ENCODE results near the gene ADK. TPM values are rescaled to one million over a fixed set of nuclear protein-coding genes. Genes with fewer than 3 reads are reported as not detected.
A peak's percentile ranks its signal among the peaks of the same experiment; 100 is the strongest.

ADK gene
- total RNA-seq, 1 donor from 2014 or later, result 47.4 TPM

DNA sequence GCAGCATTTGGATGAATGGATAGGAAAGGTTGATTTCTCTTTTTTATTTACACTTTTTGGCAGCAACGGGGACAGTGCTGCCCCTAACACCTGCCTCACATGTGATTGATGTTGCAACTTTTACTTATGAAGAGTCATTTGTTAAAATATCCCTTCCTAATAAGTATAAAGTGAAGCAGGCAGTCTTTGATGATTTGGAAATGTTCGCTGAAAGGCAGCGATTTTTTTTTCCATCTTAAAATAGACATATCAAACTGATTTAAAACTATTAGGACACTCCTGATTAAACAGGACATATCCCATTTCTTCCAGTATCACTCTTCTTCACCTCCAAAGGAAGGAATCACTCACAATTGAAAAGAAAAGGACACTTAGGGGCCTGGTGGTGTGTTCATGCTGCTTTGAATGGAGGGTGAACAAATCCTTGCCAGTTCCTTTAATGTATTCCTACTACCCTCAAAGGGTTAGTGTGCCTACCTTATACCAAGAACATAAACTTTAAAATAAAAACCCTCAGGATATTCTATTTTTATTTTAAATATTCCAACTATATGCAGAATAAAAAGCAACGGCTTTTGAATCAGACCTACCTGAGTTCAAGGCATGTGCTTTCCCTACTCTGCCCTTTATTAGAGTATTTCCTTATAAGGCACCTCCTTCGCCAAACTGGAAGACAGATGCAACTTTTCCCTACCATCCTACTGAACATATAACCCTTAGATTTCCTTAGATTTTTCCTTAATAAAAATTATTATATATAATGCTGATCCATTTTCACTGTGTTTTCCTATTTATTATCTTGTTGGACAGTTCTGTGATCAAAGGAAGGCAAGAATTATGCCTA, 1.1 kb downstream of the ADK start:
- Mint-ChIP-seq H3K4me1 (ENCODE audit: low read depth) (peaks cover 28% of the 10 kb centered on the region), H3K36me3 (ENCODE audit: low read depth) (peaks cover 5% of the 10 kb centered on the region), H3K9me3 (no peaks in the 10 kb centered on the region), H3K27ac (peak overlapping the region; percentile 69), H3K4me3 (no peak overlapping the region), H3K27me3 (ENCODE audit: insufficient read depth) (no peaks in the 10 kb centered on the region)
- intact Hi-C loops (cut with micrococcal nuclease), result loop anchor here (1.0 to 5.0 kb wide), 11 partner anchors 24 to 1082 kb away; partner anchors contain the start of genes KAT6B, SAMD8, SEC24C and VDAC2
- DNase-seq (ENCODE audit: low spot score), result no peak

DNA sequence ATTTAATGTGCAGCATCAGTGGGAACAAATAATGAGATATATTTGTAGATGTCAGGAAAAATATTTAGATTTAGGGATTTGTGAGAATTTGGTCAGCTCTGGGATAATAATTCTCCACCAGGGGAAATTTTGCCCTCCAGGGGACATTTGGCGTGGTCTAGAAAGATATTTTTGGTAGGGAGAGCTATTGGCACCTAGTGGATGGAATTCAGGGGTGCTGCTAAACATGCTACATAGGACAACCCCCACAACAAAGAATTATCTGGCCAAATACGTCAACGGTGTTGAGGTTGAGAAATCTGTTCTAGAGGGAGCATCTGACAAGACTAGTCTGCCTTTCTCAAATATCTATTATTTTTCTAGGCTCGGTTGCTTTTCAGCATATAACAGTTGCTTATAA, 2.1 kb downstream of the ADK start:
- Mint-ChIP-seq H3K27me3 (ENCODE audit: insufficient read depth) (no peaks in the 10 kb centered on the region), H3K36me3 (ENCODE audit: low read depth) (peaks cover 2% of the 10 kb centered on the region), H3K27ac (no peak overlapping the region), H3K4me3 (peak overlapping the region; percentile 34), H3K4me1 (ENCODE audit: low read depth) (peaks cover 24% of the 10 kb centered on the region), H3K9me3 (no peaks in the 10 kb centered on the region)
- intact Hi-C loops (cut with micrococcal nuclease), result loop anchor here (5.0 kb wide), 2 partner anchors 39 to 879 kb away; no protein-coding TSS in a partner anchor
- no peak for DNase-seq (ENCODE audit: low spot score)

GRCh38 chr10:74153676-74154075, 2.7 kb downstream of the ADK start:
- Mint-ChIP-seq H3K27me3 (ENCODE audit: insufficient read depth) (no peaks in the 10 kb centered on the region), H3K4me1 (ENCODE audit: low read depth) (peaks cover 21% of the 10 kb centered on the region), H3K4me3 (no peak overlapping the region), H3K9me3 (no peaks in the 10 kb centered on the region), H3K27ac (no peak overlapping the region), H3K36me3 (ENCODE audit: low read depth) (no peaks in the 10 kb centered on the region)
- no peak for DNase-seq (ENCODE audit: low spot score)
- intact Hi-C loops (cut with micrococcal nuclease), result loop anchor here (5.0 kb wide), 2 partner anchors 39 to 879 kb away; no protein-coding TSS in a partner anchor

DNA sequence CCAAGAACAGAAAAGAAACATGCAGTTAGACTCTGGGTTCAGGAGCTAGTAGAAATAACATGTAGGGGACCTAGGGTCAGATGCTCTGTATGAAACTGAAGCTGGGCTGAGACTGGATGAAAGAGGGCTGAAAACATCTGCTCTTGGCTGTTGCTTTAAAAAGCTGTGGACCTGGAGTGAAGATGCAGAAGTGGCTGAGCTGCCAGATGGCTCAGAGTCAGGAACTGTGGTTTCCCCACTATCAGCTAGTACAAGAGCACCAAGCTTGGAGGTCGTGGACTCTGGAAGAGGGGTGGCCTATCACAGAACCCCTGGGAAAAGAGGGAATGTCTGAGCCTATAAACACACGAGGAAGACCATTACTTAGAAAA, 5.9 kb downstream of the ADK start:
- H3K9me3 Mint-ChIP-seq, result no peaks in the 10 kb centered on the region
- no peaks in the 10 kb centered on the region for H3K27me3 Mint-ChIP-seq (ENCODE audit: insufficient read depth)
- no peak for DNase-seq (ENCODE audit: low spot score)
- intact Hi-C loops (cut with micrococcal nuclease), result no loop called here
- H3K4me3 Mint-ChIP-seq, result no peak overlapping the region
- H3K36me3 Mint-ChIP-seq (ENCODE audit: low read depth), result peaks cover 2% of the 10 kb centered on the region
- no peak overlapping the region for H3K27ac Mint-ChIP-seq
- peaks cover 21% of the 10 kb centered on the region for H3K4me1 Mint-ChIP-seq (ENCODE audit: low read depth)

GRCh38 chr10:74160013-74160412, 9.0 kb downstream of the ADK start:
- H3K4me3 Mint-ChIP-seq, result no peak overlapping the region
- DNase-seq (ENCODE audit: low spot score), result no peak
- peaks cover 4% of the 10 kb centered on the region for H3K36me3 Mint-ChIP-seq (ENCODE audit: low read depth)
- H3K27ac Mint-ChIP-seq, result no peak overlapping the region
- no peaks in the 10 kb centered on the region for H3K27me3 Mint-ChIP-seq (ENCODE audit: insufficient read depth)
- intact Hi-C loops (cut with micrococcal nuclease), result no loop called here
- no peaks in the 10 kb centered on the region for H3K9me3 Mint-ChIP-seq
- peaks cover 10% of the 10 kb centered on the region for H3K4me1 Mint-ChIP-seq (ENCODE audit: low read depth)

GRCh38 chr10:74163319-74164068, 12.5 kb downstream of the ADK start:
- Mint-ChIP-seq H3K4me1 (ENCODE audit: low read depth) (peaks cover 7% of the 10 kb centered on the region), H3K9me3 (no peaks in the 10 kb centered on the region), H3K4me3 (no peak overlapping the region), H3K27ac (no peak overlapping the region), H3K36me3 (ENCODE audit: low read depth) (peaks cover 4% of the 10 kb centered on the region), H3K27me3 (ENCODE audit: insufficient read depth) (no peaks in the 10 kb centered on the region)
- intact Hi-C loops (cut with micrococcal nuclease), result no loop called here
- DNase-seq (ENCODE audit: low spot score), result no peak

DNA sequence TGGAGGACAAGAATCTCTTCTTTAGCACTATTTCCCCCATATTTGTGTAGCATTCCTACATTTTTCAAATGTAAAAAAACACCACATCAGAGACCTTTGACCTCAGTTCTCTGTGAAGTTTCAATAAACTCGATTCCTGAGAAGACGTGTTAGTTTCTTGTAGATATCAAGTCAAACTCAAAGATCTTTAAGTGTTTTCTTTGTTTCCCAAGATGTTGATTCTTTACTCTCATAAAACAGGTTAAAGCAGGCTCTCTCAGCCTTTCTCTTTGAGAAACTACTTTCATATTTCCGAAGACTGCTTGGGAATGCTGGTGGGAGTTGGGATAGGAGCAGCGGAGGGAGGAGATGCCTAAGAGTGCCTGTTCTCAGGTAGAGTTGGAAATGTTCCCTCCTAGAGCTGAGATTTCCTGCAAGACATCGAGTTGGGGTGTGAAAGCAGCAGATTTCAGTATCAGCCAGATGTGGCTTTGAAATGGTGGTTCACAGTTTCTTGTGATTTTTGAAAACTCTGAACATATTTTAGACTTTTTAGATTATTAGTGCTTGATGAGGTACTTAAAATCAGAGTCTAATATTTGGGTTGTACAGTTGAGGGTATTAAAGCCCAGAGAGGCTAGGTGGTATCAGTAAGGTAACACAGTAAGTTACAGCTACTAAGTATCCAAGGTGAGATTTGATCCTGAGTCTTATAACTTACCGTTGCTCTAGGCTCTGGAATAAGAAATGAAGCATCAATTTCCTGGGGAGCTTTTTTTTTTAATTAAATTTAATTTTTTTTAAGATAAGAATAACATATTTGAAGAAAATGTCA, 13.9 kb downstream of the ADK start:
- peaks cover 16% of the 10 kb centered on the region for H3K4me1 Mint-ChIP-seq (ENCODE audit: low read depth)
- H3K27me3 Mint-ChIP-seq (ENCODE audit: insufficient read depth), result no peaks in the 10 kb centered on the region
- no peaks in the 10 kb centered on the region for H3K9me3 Mint-ChIP-seq
- no peak overlapping the region for H3K27ac Mint-ChIP-seq
- H3K36me3 Mint-ChIP-seq (ENCODE audit: low read depth), result peaks cover 4% of the 10 kb centered on the region
- no peak overlapping the region for H3K4me3 Mint-ChIP-seq
- no peak for DNase-seq (ENCODE audit: low spot score)
- intact Hi-C loops (cut with micrococcal nuclease), result no loop called here

DNA sequence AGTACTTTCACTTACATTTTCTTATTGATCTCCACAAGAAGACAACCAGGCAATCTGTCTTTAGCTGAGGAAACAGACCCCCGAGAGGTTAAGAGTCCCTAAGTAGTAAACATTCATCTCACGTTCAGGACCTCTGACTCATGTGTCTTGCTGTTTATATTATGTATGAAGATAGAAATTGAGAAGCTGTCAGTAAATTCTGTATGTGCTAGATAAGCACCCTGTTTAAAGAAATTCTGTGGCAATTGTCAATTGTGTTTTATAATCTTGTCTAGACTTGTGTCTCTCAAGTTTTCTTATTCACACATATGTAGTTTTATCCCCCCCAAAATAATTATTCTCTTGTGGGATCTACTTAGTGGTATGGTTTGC, 14.5 kb downstream of the ADK start:
- peaks cover 16% of the 10 kb centered on the region for H3K4me1 Mint-ChIP-seq (ENCODE audit: low read depth)
- no peak overlapping the region for H3K4me3 Mint-ChIP-seq
- DNase-seq (ENCODE audit: low spot score), result no peak
- H3K27ac Mint-ChIP-seq, result no peak overlapping the region
- H3K9me3 Mint-ChIP-seq, result no peaks in the 10 kb centered on the region
- no peaks in the 10 kb centered on the region for H3K27me3 Mint-ChIP-seq (ENCODE audit: insufficient read depth)
- peaks cover 4% of the 10 kb centered on the region for H3K36me3 Mint-ChIP-seq (ENCODE audit: low read depth)
- intact Hi-C loops (cut with micrococcal nuclease), result no loop called here

DNA sequence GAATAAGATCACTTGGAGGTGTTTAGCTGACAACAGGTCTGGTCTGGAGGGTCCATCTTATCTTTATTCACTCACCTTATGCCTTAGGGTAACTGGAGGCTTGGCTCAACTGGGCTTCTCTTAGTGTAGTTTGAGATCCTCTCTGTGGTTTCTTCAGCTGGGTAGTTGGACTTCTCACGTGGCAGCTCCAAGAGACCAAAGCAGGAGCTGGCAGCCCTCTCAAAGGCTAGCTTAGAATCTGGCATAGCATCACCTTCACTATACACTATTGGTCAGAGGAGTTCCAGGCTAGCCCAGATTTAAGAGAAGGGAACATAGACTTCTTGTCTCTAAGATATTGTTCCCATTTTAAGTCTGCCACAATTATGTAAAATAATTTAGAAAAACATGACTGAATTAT, 16.4 kb downstream of the ADK start:
- no peak overlapping the region for H3K27ac Mint-ChIP-seq
- H3K27me3 Mint-ChIP-seq (ENCODE audit: insufficient read depth), result no peaks in the 10 kb centered on the region
- no peak overlapping the region for H3K4me3 Mint-ChIP-seq
- H3K36me3 Mint-ChIP-seq (ENCODE audit: low read depth), result no peaks in the 10 kb centered on the region
- intact Hi-C loops (cut with micrococcal nuclease), result no loop called here
- peaks cover 16% of the 10 kb centered on the region for H3K4me1 Mint-ChIP-seq (ENCODE audit: low read depth)
- no peaks in the 10 kb centered on the region for H3K9me3 Mint-ChIP-seq
- no peak for DNase-seq (ENCODE audit: low spot score)

GRCh38 chr10:74171625-74172024, 20.6 kb downstream of the ADK start:
- no peaks in the 10 kb centered on the region for H3K36me3 Mint-ChIP-seq (ENCODE audit: low read depth)
- H3K4me3 Mint-ChIP-seq, result no peak overlapping the region
- H3K27ac Mint-ChIP-seq, result no peak overlapping the region
- H3K27me3 Mint-ChIP-seq (ENCODE audit: insufficient read depth), result no peaks in the 10 kb centered on the region
- DNase-seq (ENCODE audit: low spot score), result no peak
- intact Hi-C loops (cut with micrococcal nuclease), result no loop called here
- peaks cover 19% of the 10 kb centered on the region for H3K4me1 Mint-ChIP-seq (ENCODE audit: low read depth)
- H3K9me3 Mint-ChIP-seq, result no peaks in the 10 kb centered on the region

DNA sequence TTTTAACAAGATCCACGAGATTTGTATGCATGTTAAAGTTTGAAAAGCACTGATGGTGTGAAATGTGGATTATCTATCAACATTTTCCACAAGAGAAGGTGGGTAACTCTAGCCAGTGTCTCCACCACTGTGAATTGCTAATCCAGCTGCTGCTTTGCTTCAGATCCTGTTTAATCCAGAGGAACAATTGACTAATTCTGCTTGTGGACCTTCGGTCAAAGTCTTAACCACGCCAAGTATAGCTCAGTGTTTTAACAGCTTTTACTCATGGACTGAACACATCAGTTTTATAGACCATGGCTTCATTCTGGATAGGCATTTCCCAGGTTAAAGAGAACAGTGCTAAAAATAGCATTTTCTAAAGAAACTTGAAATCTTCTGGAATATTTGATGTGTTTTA, 23.5 kb downstream of the ADK start:
- H3K27ac Mint-ChIP-seq, result no peak overlapping the region
- intact Hi-C loops (cut with micrococcal nuclease), result no loop called here
- H3K9me3 Mint-ChIP-seq, result no peaks in the 10 kb centered on the region
- H3K4me1 Mint-ChIP-seq (ENCODE audit: low read depth), result peaks cover 32% of the 10 kb centered on the region
- peak overlapping the region; percentile 15 for H3K4me3 Mint-ChIP-seq
- peaks cover 5% of the 10 kb centered on the region for H3K36me3 Mint-ChIP-seq (ENCODE audit: low read depth)
- DNase-seq (ENCODE audit: low spot score), result no peak
- no peaks in the 10 kb centered on the region for H3K27me3 Mint-ChIP-seq (ENCODE audit: insufficient read depth)

- no peaks in the 10 kb centered on the region for H3K27me3 Mint-ChIP-seq (ENCODE audit: insufficient read depth)
- H3K4me1 Mint-ChIP-seq (ENCODE audit: low read depth), result peaks cover 37% of the 10 kb centered on the region
- peak overlapping the region; percentile 93 for H3K4me3 Mint-ChIP-seq
- intact Hi-C loops (cut with micrococcal nuclease), result loop anchor here (1.0 to 5.0 kb wide), 10 partner anchors 15 to 1060 kb away; partner anchors contain the start of genes ADK, COMTD1, MRPS16 and SAMD8
- peak overlapping the region; percentile 88 for H3K27ac Mint-ChIP-seq
- no peak for DNase-seq (ENCODE audit: low spot score)
- no peaks in the 10 kb centered on the region for H3K9me3 Mint-ChIP-seq
- H3K36me3 Mint-ChIP-seq (ENCODE audit: low read depth), result peaks cover 9% of the 10 kb centered on the region
Measured at GRCh38 chr10:74175510-74176379, 24.7 kb downstream of the ADK start.

All from activated T-helper 1 cell treated with anti-CD3 and anti-CD28 coated beads, Interleukin-12 subunit alpha, Interleukin-12 subunit beta, Interleukin-2, Interleukin-4 antibody, amounts not matched to agents 30 ng/mL and 10 ng/mL and 1 ng/mL, durations not matched to agents 14 hours and 24 hours and 36 hours (primary cell).